T-helper 9 cell (primary cell): Measurements from ENCODE around the gene EXOC6B.

Source experiments
- DNase-seq: peaks from one replicate; pipeline ENCODE4 v3.0.0-alpha.2; 2020

EXOC6B gene

DNA sequence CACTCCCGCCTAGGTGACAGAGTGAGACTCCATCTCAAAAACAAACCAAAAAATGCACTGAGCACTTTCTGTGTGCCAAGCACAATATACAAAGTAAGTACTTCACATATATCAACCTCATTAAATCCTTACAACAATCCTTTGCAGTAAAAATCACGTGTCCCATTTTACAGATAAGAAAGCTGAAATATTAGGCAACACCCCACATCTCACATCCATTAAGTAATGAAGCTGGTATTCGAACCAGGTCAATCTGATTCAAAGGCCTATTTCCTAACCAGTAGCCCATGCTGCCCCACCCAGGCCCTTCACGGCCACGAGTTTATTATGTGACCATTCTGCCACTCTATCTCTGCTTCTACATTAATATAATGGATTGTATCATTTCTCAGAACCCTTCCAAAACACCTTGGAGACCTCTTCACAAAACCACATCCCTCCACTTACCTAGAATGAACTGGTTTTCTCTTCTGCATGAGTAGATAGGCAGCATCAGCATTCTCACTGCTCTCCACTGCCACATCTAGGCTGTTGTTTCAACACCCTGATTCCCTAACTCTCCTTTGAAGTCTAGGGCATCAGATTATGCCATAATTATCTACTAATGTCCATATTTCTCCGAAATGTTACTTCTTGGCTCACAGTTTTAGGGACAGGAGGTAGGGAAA, 3.1 kb upstream of the EXOC6B start:
- no peak for DNase-seq

DNA sequence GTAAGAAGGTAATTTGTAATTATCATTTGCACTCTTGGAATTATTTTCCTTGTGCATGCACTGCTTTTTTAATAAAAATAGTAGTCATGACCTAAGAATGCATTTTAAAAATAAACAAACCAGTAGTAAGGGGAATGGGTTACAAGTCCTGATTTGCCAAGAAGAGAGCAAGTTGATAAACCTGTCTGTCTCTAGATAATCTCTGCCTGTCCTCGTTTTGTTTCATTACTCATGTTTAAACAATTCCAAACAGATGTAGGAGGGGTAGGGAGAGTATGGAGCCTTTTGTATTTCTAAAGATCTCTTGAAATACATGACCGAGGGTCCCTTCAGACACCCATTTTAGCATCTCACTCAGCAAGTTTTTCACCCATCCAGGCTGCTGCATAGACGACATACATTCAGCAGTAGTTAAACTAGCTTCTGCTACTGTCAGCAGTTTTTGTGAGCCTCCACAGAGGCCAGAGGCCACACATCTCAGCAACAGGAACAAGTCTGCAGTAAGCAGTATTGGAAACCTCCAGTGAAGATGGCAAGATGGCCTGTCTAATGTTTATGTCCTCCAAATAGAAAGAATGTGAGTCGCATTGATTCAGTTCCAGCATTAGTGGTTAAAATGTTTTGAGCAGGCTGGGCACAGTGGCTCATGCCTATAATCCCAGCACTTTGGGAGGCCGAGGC, 2.3 kb upstream of the EXOC6B start:
- no peak for DNase-seq

DNA sequence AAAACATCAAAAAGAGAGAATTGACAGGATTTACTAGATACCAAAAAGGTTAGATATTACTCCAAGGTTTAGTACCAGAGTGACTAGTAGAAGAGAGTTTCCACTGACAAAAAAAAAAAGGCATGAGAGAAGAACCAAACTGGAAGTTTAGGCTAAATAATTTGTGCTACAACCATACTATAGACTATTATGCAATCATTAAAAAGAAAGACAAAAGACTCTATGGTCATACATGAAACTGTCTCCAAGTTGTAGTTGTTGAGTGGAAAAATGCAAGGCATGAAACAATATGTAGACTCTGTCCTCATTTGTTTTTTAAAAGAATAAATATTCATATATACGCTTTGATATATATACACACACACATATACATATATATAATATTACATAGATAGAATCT, 1.7 kb upstream of the EXOC6B start:
- DNase-seq: no peak

DNA sequence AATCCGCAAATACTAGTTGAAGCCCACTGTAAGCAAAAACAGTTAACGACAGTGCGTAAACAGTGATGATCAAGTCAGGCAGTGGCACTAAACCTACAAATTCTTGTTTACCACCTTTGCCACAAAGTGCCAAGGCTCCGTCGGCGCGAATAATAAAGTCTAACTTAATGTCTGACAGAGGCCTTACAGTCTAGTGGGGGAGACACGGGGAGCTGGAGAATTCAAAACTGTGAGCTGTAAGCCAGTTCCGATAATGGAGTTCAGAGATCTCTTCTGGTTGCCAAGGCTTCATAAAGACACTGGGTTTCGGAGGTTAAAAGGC, 284 bp upstream of the EXOC6B start:
- no peak for DNase-seq

DNA sequence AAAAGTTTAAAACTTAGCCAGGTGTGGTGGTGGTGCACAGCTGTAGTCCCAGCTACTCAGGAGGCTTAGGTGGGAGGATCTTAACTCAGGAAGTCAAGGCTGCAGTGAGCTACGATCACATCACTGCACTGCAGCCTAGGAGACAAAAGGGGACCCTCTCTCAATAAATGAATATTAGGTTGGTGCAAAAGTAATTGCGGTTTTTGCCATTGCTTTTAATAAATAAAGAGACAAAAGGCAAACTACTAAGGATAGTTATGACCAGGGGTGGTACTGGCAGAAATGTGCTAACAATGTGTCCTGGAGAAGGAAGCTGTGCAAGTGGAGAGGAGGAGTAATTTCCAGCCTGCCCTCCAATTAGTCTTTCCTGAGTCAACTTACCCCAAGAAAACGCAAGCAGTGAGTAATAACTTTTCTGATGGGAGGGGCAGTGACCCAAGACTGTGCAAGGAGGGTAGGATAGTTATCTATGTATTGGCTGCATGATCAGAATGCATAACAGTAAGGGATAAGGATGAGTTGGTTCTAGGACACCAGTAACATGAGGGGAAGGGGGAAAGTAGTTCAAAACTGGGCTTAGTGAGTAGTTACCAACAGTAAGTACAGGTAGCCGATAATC, 1.5 kb downstream of the EXOC6B start:
- no peak for DNase-seq

DNA sequence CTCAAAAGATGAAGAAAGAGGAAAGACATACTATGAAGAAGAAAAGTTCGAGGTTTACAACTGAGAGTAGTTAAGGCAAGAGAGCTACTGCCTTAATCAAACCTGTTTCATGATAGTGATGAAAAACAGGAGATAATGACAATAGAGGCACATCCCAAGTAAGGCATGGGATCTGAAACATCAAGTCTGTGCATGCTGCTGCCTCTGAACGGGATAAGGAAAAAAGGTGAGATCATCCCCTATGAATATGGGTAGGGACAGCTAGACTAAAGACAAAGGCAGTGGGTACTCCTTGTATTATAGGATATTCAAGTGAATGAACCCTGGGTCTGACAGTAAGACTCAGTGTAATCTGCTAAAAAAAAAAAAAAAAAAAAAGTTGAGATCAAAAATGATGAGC, 3.0 kb downstream of the EXOC6B start:
- DNase-seq: no peak

DNA sequence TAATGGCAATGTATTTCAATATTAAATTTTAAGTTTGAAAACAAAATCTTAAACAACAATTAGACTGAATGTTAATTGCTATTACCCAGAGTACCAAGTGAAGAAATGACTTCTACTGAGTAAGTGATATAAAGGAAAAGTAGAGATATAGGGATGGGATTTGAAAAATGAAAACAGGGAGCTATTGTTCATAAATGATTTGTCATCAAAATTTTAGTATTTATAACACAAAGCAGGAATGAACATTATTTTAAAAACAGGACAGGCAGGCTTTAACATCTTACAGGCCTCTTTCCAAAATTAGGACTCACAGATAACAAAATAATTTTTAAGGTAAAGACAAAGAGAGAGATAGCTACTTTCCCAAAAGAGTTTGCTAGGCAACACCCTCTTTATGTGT, 3.9 kb downstream of the EXOC6B start:
- DNase-seq: no peak

DNA sequence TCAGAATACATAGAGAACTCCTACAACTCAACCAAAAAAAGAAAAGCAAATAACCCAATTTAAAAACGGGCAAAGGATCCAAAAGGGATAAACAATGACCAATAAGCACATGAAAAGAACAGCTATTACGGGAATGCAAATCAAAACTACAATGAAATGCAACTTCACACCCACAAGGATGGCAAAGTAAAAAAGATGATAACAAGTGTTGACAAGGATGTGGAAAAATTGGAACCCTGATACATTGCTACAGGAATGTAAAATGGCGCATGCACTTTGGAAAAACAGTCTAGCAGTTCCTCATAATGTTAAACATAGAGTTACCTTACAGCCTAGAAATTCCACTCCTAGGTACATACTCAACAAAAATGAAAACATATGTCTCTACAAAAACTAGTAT, 4.7 kb downstream of the EXOC6B start:
- DNase-seq: no peak

DNA sequence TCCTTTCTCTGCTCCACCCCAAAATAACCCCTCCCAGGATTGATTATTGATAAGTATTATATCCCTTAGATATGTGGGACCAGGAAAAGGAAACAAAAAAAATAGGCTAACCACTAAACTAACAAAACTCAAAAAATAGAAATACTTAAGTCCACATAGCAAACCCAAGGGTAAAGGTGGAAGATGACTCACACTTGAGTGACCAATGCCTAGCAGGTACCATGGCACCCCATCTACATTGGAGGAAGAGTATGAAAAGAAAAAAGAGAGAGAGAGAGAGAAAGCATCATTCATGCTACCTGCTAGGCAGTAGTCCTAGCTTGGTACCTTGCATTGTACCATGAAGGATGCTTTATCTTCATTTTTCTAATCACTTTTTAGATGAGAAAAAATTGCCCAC, 6.3 kb downstream of the EXOC6B start:
- DNase-seq: no peak

DNA sequence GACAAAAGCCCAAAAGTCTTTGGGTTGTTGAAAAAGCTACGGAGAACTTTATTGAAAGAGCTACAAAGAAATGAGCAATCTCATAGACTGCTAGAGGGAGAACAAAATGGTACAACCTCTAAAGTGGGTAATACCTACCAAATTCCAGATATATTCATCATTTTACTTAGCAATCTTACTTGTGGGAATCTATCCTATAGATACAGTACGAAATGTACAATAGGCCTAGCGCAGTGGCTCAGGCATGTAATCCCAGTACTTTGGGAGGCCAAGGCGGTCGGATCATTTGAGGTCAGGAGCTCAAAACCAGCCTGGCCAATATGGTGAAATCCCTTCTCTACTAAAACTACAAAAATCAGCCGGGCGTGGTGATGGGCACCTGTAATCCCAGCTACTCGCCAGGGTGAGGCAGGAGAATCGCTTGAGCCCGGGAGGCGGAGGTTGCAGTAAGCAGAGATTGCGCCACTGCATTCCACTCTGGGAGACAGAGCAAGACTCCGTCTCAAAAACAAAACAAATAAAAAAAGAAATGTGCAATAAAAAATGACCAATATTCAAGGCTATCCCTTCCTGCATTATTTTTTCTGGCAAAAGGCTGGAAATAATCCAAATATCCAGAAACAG, 10.1 kb downstream of the EXOC6B start:
- DNase-seq: no peak

DNA sequence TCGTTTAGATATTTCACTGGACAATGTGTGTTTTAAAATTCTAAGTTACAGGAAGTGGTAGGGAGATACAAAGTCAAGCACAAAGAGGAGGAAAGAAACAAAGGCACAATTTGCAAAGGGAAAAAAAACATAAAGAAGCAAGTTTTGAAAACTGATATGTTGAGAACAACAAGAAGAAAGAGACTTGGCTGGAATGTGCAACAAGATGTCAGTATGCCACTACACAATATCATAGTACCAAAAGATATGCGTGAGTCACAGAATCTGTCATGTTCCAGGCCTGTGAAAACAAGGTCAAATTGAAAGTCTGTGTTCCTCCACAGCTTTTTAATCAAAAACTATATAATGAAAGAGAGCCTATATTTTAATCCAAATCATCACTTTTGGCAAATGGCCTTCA, 12.0 kb downstream of the EXOC6B start:
- DNase-seq: no peak

DNA sequence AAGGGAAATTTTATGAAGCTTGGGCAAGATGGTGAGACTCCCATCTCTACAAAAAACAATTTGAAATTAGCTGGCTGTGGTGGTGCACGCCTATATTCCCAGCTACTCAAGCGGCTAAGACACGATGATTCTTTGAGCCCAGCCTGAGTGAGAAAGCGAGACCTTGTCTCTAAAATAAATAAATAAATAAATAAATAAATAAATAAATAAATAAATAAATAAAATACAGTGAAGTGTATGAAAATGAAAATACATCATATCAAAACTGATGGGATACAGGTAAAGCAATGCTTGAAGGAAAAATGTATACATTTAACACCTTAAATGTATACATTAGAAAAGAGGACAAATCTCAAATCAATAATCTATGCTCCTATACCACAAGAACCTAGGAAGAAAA, 15.7 kb downstream of the EXOC6B start:
- no peak for DNase-seq

DNA sequence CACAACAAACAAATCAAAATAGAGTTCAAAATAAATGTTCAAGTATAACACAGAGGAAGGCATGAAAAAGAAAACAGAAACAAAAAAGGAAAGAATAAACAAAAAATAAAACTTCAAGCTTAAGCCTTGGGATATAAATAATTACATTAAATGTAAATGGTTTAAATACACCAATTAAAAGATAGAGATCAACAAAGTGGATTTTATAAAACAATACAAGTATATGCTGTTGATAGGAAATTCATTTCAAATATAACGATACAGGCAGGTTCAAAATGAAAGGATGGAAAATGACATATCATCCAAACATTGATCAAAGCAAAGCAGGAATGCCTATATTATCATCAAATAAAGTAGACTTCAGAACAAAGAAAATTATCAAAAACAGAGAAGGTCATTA, 16.7 kb downstream of the EXOC6B start:
- no peak for DNase-seq

DNA sequence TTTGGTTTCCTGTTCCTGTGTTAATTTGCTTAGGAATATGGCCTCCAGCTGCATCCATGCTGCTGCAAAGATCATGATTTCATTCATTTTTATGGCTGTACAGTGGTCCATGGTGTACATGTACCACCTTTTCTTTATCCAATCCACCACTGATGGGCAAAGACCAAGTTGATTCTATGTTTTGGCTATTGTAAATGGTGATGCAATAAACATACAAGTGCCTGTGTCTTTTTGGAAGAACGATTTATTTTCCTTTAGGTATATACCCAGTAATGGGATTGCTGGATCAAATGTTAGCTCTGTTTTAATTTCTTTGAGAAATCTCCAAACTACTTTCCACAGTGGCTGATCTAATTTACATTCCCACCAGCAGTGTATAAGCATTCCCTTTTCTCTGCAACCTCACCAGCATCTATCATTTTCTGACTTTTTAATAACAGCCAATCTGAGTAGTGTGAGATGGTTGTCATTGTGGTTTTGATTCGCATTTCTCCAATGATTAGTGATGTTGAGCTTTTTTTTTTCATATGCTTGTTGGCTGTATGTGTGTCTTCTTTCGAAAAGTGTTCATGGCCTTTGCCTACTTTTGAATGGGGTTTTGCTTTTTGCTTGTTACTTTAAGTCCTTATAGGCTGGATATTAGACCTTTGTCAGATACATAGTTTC, 19.4 kb downstream of the EXOC6B start:
- no peak for DNase-seq

DNA sequence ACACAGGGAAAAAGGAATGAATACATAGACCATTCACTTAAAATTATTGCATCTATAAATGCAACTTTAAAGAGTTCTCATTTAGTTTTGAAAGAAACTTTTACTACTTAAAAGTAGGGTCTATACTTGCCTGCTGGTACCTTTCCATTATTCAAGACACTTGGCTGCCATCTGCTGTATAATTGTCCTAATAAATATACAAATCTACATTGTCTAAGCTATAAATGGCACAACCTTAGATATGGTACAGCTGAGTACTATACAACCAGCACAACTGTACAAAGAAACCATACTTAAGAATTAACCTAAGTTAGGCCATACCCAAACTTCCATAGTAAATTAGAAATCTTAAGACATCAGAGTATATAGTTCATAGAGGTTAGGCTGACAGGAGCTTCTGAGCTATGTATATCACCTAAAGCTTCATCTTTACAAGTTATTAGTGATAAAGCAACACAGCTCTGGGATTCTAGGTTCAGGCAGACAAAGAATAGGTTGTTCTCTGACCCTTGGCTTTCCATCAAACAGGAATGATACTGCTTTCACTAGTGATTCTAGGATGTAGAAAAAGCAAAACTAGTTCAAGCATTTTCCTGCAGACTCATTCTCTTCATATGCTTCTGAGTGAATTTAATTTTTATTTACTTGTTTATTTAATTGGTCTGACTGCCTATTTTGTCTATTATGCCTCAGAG, 22.1 kb downstream of the EXOC6B start:
- DNase-seq: no peak

DNA sequence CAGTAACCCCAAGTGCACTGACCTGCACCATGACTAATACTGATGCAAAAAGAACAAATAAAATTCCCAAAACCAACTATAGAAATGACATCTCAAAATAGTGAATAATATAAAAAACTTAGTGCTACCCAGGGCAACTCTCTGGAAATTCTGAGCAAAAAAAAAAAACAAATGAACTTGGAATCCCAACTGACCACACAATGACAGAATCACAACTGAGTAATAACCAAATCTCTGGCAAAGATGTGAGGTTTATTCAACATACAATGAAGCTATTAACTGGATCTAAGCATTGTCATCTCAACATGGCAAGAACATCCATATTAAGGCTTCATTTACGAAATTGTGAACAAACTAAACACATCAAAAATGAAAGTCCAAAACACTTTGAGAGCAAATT, 22.7 kb downstream of the EXOC6B start:
- no peak for DNase-seq

DNA sequence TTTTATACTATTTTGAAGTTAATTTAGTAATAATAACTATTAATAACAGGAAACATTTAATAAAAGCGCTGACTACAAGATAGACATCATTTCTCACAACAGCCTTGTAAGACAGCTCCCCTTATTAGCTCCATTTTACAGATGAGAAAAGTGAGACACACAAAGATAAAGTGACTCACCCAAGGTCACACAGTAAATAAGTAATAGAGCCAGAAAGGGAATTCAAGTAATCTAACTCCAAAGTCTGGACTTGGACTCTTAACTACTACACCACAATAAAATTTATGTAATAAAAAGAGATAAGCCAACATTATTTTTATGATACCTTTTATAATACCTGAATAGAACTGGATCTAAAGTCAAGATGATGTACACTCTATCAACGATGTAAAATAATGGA, 25.3 kb downstream of the EXOC6B start:
- DNase-seq: no peak

DNA sequence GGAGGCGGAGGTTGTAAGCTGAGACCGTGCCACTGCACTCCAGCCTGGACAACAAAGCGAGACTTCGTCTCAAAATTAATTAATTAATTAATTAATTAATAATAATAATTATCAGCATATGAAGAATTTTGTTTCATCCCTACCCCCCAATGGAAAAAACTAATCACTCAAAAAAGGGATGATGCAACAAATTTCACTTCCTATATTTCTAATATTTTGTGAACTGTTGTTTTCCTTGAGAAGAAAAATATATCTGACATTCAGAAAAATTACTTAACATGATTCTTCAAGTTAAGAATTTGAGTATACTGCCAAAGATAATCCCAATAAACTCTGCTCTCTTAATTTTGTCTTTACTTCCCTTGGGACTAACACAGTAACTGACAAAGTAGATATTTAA, 28.1 kb downstream of the EXOC6B start:
- no peak for DNase-seq

DNA sequence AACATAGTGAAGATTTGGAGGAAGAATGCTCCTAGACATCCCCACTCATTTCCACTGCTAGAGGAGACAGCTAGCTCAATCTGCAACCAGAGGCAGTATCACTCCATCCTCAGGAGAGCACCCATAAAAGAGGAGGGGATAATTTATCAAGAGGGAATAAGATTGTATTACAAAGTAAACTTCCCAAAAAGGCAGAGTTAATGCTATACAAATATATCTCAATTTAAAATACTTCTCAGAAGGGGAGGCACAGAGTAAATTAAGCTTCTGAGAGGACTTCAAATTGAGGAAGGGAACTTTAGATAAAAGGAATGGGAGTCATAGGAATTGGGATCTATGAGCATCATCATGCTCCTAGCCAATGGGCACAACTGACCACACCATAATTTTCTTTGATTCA, 29.1 kb downstream of the EXOC6B start:
- DNase-seq: no peak

DNA sequence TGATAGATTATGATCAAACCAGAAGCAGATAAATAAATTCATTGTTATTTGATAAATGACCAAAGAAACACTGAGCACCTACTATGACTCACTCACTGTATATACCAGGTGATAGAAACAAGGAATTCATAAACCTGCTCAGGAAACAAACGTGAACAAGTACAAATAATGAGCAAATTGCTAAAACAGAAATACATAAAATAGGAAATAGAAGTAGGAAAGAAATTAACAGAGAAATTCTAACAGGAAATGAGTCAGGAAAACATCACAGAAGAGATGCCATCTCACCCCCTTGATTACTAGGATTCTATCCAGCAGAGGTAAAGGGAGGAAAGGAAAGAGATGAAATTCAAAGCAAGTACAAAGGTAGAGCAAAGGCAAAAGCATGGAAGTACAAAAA, 31.3 kb downstream of the EXOC6B start:
- DNase-seq: no peak

DNA sequence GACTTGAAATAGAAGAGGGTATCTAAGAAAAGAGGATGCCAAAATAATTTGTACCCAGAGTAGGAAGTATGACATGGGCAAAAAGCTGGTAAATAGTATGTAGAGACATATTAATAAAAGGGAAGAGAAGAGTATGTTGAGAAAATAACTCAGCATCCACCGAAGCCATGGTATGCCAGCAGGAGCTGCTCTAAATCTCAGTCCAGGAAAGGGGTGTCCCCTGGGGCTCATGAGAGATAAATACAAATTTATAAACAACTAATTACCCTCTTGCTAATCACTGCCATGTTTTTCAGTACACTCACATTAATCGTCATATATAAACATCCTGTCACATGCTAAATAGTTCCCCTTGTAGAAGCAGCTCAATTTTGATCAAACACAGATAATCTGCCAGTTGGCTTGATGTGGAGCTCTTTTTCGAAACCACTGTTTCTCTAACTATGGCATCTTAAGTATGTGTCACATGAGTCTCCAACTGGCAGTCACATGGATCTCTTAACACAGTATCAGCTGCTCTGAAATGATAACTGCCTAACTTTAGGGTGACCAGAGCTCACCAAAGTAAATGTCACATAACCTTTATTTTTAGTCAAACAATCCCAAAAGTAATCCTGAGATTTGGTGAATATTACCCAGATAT, 31.9 kb downstream of the EXOC6B start:
- no peak for DNase-seq

DNA sequence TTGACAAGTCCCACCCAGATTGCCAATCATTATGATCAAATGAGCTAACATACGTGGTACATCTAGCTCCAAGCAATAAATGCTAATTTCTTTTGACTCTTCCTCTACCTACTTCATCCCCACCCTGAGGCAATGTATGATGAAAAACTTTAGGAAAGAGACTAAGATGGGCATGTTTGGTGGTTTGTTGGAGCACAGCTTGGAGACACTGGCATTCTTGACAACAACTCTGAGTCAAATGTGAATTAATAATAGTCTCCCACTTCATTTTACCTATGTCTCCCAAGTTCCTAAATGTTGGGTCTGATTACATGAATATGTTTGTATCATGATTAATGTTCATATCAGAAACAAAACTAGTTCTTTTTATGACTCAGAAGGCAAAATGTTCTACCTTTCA, 36.6 kb downstream of the EXOC6B start:
- no peak for DNase-seq

DNA sequence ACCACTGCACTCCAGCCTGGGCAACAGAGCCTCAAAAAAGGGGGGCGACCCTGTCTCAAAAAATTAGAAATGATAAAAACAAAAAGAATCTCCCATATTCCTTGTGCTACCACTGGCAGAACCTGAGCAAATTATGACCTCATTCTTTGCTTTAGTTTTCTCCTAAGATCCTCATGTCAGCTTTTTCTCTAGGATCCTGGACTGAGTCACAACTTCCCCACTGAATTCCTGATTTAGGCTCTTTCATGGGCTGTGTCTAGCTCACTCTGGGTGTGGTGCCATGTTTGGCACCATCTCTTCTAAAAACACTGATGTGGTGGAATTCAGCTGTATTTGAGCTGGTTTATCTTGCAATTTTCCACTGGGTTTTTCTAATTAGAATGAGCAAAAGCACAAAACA, 37.1 kb downstream of the EXOC6B start:
- no peak for DNase-seq
